Ovary (tissue), 9 donors: ENCODE results near the gene KCNJ13. TPM values are rescaled to one million over a fixed set of nuclear protein-coding genes. Genes with fewer than 3 reads are reported as not detected.

Experiments used
- DNase-seq, 5 donors: peaks; one replicate each; pipeline ENCODE4 v3.0.0-alpha.2; 2019 to 2020
- H3K27ac ChIP-seq, 2 donors: fragments of 200-600 bp; one replicate each; pipeline versions ENCODE4 v1.5.1 to v1.8.0; 2019 to 2022
- H3K27me3 ChIP-seq: fragments of 200-600 bp; one replicate; pipeline ENCODE4 v1.8.0; 2022
- H3K36me3 ChIP-seq: fragments of 200-600 bp; sonication (generic); one replicate; pipeline ENCODE4 v1.5.1; 2019
- H3K4me1 ChIP-seq: one replicate; pipeline ENCODE4 v1.8.1; 2013; ENCODE audit warnings: mild to moderate bottlenecking, moderate library complexity; ENCODE audit not compliant: insufficient read depth
- H3K4me3 ChIP-seq: fragments of 200-600 bp; sonication (generic); one replicate; pipeline ENCODE4 v1.5.1; 2017
- H3K9me3 ChIP-seq, 2 donors: fragments of 200-600 bp in 1 of 2; sonication (generic) in 1 of 2; one replicate each; pipeline versions ENCODE4 v1.5.1 to v1.8.1; 2013 to 2019; ENCODE audit warnings: mild to moderate bottlenecking in 1 of 2, moderate library complexity in 1 of 2
- EP300 ChIP-seq: sonication (generic); formaldehyde crosslinking; IDR thresholded peaks from one replicate; pipeline ENCODE4 v1.6.1; 2017; ENCODE audit warnings: antibody characterized with exemption
- POLR2A ChIP-seq: fragments of 450-650 bp; IDR thresholded peaks from one replicate; pipeline ENCODE4 v1.6.1; 2017; ENCODE audit warnings: antibody characterized with exemption, mild to moderate bottlenecking, moderate library complexity
- WGBS, 3 donors: extraction: QIAGEN DNeasy Blood & Tissue Kit in 1 of 3; methylation state at CpG; one replicate each; pipeline versions ENCODE4 v1.1.5 to v1.1.7; 2013 to 2017; 5-methylcytosine and 5-hydroxymethylcytosine counted together
- intact Hi-C, 4 donors: fragments of 100-400 bp; cut with DNase I; formaldehyde crosslinking; loops; one replicate each; pipeline versions ENCODE4 v1.11.0 to v1.15.1; 2022 to 2023
- polyA plus RNA-seq, 2 donors: library from polyadenylated mRNA; stranded (reverse); fragments of 200-250 nt in 1 of 2; fragments of 350-450 nt in 1 of 2; fragmentation: Illumina TruSeq in 1 of 2; extraction: RNeasy Lipid Tissue Mini Kit (QIAGEN cat#74804) in 1 of 2; gene quantifications; one replicate each; pipeline ENCODE4 v1.2.3, GENCODE V29; 2013 to 2014
- total RNA-seq, 7 donors: library from RNA; depleted of rRNA in 2 of 7; stranded (reverse); fragments of >200 nt in 2 of 7; fragmentation: NEBNext Ultra II Directional in 3 of 7; extraction: Animal tissue kit (Norgen Biotek cat#: 25700) in 3 of 7; gene quantifications; one replicate each; pipeline versions ENCODE4 v1.1.0 to v1.2.4, GENCODE V29; 2016 to 2023
- TF ChIP-seq, protein P1 (sequence below), 3 donors: fragments of 450-650 bp in 2 of 3; fragments of 200-600 bp in 1 of 3; IDR thresholded peaks; one replicate each; pipeline versions ENCODE4 v1.5.1 to v1.8.0; 2016 to 2022; ENCODE audit warnings: antibody characterized with exemption in 3 of 3, mild to moderate bottlenecking in 1 of 3
- donor health status: DM: no; HTN: no; CAD: no; lungs with moderate emphysema.
- donor health status: DM: no; HTN: no; CAD: no.
- donor health status: Bipolar disorder and iron deficiency.
- donor health status: DM: yes; HTN: yes; CAD: no.
- donor health status: DM: no; HTN: no; CAD: no.
- donor health status: DM: yes; HTN: yes; CAD: no.

Gene KCNJ13
- total and polyA plus RNA-seq, 9 donors: 0.24 TPM; not detected in 8

DNA sequence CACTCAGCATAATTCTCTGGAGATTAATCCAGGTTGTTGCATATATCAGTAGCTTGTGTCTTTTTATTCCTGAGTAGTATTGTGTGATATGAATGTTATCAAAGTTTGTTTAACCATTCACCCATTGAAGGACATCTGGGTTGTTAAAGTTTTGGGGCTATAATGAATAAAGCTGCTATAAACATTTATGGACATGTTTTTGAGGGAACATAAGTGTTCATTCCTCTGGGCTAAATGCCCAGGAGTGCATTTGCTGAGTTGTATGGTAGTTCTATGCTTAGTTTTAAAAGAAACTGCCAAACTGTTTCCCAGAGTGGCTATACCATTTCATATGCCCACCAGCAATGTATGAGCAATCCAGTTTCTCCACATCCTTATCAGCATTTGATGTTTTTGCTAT lies 21.8 kb upstream of the KCNJ13 start:
- Histone ChIP-seq H3K27me3 (no peaks in the 10 kb centered on the region), H3K4me1 (no peaks in the 10 kb centered on the region), H3K9me3 (no peaks in the 10 kb centered on the region), H3K4me3 (no peak overlapping the region), H3K27ac (no peak overlapping the region), H3K36me3 (no peaks in the 10 kb centered on the region)
- TF ChIP-seq POLR2A: no peak
- TF ChIP-seq, protein P1, sequence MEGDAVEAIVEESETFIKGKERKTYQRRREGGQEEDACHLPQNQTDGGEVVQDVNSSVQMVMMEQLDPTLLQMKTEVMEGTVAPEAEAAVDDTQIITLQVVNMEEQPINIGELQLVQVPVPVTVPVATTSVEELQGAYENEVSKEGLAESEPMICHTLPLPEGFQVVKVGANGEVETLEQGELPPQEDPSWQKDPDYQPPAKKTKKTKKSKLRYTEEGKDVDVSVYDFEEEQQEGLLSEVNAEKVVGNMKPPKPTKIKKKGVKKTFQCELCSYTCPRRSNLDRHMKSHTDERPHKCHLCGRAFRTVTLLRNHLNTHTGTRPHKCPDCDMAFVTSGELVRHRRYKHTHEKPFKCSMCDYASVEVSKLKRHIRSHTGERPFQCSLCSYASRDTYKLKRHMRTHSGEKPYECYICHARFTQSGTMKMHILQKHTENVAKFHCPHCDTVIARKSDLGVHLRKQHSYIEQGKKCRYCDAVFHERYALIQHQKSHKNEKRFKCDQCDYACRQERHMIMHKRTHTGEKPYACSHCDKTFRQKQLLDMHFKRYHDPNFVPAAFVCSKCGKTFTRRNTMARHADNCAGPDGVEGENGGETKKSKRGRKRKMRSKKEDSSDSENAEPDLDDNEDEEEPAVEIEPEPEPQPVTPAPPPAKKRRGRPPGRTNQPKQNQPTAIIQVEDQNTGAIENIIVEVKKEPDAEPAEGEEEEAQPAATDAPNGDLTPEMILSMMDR (IDR thresholded peaks at IDR 0.05): no peak
- no peak for TF ChIP-seq EP300
- intact Hi-C loops: no loop called here
- DNase-seq: no peak

DNA sequence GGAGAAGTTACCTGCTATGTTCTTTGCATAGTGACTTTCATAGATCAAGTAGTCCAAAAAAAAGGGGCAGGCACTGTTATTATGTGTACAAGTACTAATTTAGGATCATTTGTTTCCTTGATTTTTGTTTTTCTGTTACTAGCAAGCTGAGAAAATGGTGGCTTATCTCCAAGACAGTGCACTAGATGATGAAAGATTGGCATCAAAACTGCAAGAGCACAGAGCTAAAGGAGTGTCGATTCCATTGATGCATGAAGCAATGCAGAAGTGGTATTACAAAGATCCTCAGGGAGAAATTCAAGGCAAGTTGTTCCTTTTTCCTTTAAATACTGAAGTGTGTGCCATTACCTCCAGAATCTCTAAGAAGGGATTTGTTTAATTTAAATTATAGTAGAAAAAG lies 19.6 kb upstream of the KCNJ13 start:
- Histone ChIP-seq H3K27ac (no peak overlapping the region), H3K4me3 (no peak overlapping the region), H3K27me3 (no peaks in the 10 kb centered on the region), H3K4me1 (no peaks in the 10 kb centered on the region), H3K9me3 (no peaks in the 10 kb centered on the region), H3K36me3 (no peaks in the 10 kb centered on the region)
- DNase-seq: no peak
- 97 to 100% (median 98%) methylated on average over 1 of the region's 1 CpG for WGBS, 3 donors
- TF ChIP-seq POLR2A: no peak
- no peak for TF ChIP-seq EP300
- TF ChIP-seq, protein P1 (IDR thresholded peaks at IDR 0.05): no peak
- intact Hi-C loops: no loop called here

DNA sequence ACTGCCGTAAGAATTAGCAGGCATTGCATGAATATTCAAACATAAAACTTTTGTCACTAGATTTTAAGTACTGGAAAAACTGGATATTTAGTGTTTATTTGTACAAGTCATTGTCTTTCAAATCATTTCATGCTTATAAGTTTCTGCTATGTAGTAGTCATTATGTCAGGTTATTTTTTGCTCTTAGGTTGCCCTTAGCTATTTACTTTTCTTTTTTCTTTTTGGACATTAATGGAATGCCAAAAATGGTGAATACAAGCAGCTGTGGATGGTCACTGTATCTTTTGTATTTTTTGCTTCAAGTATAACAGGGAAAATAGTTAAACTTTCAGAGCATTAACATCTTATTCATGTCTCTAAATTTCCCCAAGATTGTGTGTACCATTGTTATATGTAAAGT lies 18.6 kb upstream of the KCNJ13 start:
- Histone ChIP-seq H3K36me3 (no peaks in the 10 kb centered on the region), H3K27me3 (no peaks in the 10 kb centered on the region), H3K4me3 (no peak overlapping the region), H3K27ac (no peak overlapping the region), H3K4me1 (no peaks in the 10 kb centered on the region), H3K9me3 (no peaks in the 10 kb centered on the region)
- DNase-seq: no peak
- intact Hi-C loops: no loop called here
- 67 to 91% (median 75%) methylated on average over 1 of the region's 1 CpG for WGBS, 3 donors
- TF ChIP-seq EP300: no peak
- TF ChIP-seq, protein P1 (IDR thresholded peaks at IDR 0.05): no peak
- no peak for TF ChIP-seq POLR2A

DNA sequence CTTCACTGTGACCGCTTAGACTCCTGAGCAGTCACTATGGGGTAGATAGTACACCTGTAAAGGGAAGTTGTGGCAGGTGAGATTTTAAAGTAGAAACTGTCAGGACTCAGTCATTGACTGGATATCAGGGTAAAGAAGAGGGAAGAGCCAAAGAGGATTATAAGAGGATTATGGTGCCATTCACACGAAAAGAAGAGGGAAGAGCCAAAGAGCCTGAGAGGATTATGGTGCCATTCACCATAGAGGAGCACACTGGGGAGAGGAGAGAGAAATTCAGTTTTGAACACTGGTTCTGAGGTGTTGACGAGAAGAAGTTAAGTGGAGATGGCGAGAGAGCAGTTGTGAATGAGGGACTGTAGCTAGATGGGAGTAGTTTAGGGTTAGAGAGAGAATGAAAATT lies 16.9 kb upstream of the KCNJ13 start:
- H3K9me3 ChIP-seq: no peaks in the 10 kb centered on the region
- intact Hi-C loops: no loop called here
- DNase-seq: no peak
- H3K4me1 ChIP-seq: no peaks in the 10 kb centered on the region
- no peak overlapping the region for H3K27ac ChIP-seq
- WGBS, 3 donors: 79 to 96% (median 84%) methylated on average over 4 of the region's 4 CpGs
- no peaks in the 10 kb centered on the region for H3K27me3 ChIP-seq
- H3K36me3 ChIP-seq: no peaks in the 10 kb centered on the region
- no peak for TF ChIP-seq POLR2A
- TF ChIP-seq, protein P1 (IDR thresholded peaks at IDR 0.05): no peak
- TF ChIP-seq EP300: no peak
- no peak overlapping the region for H3K4me3 ChIP-seq

DNA sequence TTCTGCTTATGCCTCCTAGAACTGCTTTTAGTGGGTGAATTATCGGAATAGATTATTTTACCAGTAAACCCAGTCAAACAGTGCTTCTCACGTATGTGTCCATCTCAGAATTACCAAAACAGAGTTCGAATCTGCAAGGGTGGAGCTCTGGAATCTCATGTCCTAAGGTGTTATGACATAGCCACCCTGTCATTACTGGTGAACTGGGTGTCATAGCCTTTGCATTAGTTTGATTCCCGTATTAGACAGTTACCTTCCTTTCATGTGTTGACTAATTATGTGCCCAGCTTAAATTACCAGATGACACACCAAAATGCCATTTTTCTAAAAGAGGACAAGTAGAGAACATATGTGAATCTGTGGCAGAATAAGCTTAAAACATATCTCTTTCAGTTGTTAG lies 15.2 kb upstream of the KCNJ13 start:
- no peak overlapping the region for H3K27ac ChIP-seq
- WGBS, 3 donors: 93 to 96% (median 94%) methylated on average over 4 of the region's 4 CpGs
- H3K4me3 ChIP-seq: no peak overlapping the region
- intact Hi-C loops: no loop called here
- H3K36me3 ChIP-seq: no peaks in the 10 kb centered on the region
- H3K4me1 ChIP-seq: no peaks in the 10 kb centered on the region
- no peaks in the 10 kb centered on the region for H3K27me3 ChIP-seq
- DNase-seq: no peak
- TF ChIP-seq POLR2A (no peak), EP300 (no peak)
- TF ChIP-seq, protein P1 (IDR thresholded peaks at IDR 0.05): no peak
- H3K9me3 ChIP-seq: no peaks in the 10 kb centered on the region
